ENCODE measurements around the gene EPS15. TPM values are rescaled to one million over a fixed set of nuclear protein-coding genes. Genes with fewer than 3 reads are reported as not detected.

Gene EPS15
- total RNA-seq, 1 donor from 2014 or later: 57.9 TPM

GRCh38 chr1:51314974-51315373 is 204.1 kb downstream of the EPS15 start:
- DNase-seq: no peak

GRCh38 chr1:51313961-51314777 is 204.9 kb downstream of the EPS15 start:
- peak; percentile 13 for DNase-seq

- DNase-seq: no peak
Observed at GRCh38 chr1:51313268-51313852, 205.7 kb downstream of the EPS15 start.

- no peak for DNase-seq
Observed at GRCh38 chr1:51312718-51313117, 206.3 kb downstream of the EPS15 start.

- no peak for DNase-seq
Observed at GRCh38 chr1:51311826-51312225, 207.2 kb downstream of the EPS15 start.

GRCh38 chr1:51310871-51311613 is 208.0 kb downstream of the EPS15 start:
- no peak for DNase-seq

- no peak for DNase-seq
Observed at GRCh38 chr1:51309291-51309690, 209.8 kb downstream of the EPS15 start.

- DNase-seq: no peak
Observed at GRCh38 chr1:51308636-51309035, 210.4 kb downstream of the EPS15 start.

GRCh38 chr1:51306950-51307349 is 212.1 kb downstream of the EPS15 start:
- no peak for DNase-seq

GRCh38 chr1:51305371-51305823 is 213.7 kb downstream of the EPS15 start:
- no peak for DNase-seq

GRCh38 chr1:51304360-51304759 is 214.7 kb downstream of the EPS15 start:
- no peak for DNase-seq

Small RNA genes lying within 50 kb of the gene (small RNA-seq; reads per million reads assigned to genes)
- gene RNU6-1281P (ENCODE audit: low replicate concordance) (not detected), gene RNU6-877P (ENCODE audit: low replicate concordance) (not detected)

Other genes starting within 250 kb of the EPS15 start
- gene TTC39A, start 188.7 kb downstream of the EPS15 start, total RNA-seq: 4.9 TPM
- gene OSBPL9, start 97.8 kb upstream of the EPS15 start, total RNA-seq: 75.8 TPM

All from skin of body (tissue), 3 donors.